GM18517 (cell line): ENCODE results near the gene POSTN.

Experiments
- ATAC-seq: cut with Tn5 transposase; IDR thresholded peaks from one replicate; pipeline ENCODE4 v1.9.1; 2021; ENCODE audit warnings: mild to moderate bottlenecking, moderate library complexity; ENCODE audit not compliant: unreplicated experiment

Gene POSTN

GRCh38 chr13:37598597-37598996 lies at the start of gene POSTN:
Gene POSTN (minus strand): TSS chr13:37598768. CDS start chr13:37598726, 42 bp downstream.
- no peak for ATAC-seq

- no peak for ATAC-seq
These were observed 48.6 kb upstream of the POSTN start for GRCh38 chr13:37647031-37647650.

GRCh38 chr13:37646531-37646930 lies 48.0 kb upstream of the POSTN start:
- ATAC-seq = no peak

- no peak for ATAC-seq
These were observed 46.7 kb upstream of the POSTN start for GRCh38 chr13:37645181-37645740.

- ATAC-seq = no peak
These were observed 42.8 kb upstream of the POSTN start for GRCh38 chr13:37641391-37641790.

GRCh38 chr13:37640499-37640898 lies 41.9 kb upstream of the POSTN start:
- ATAC-seq = no peak

GRCh38 chr13:37636701-37637100 lies 38.1 kb upstream of the POSTN start:
- no peak for ATAC-seq

- no peak for ATAC-seq
These were observed 33.7 kb upstream of the POSTN start for GRCh38 chr13:37632294-37632693.

GRCh38 chr13:37627428-37627827 lies 28.9 kb upstream of the POSTN start:
- ATAC-seq = no peak

- no peak for ATAC-seq
These were observed 23.3 kb upstream of the POSTN start for GRCh38 chr13:37621811-37622361.

- ATAC-seq = no peak
These were observed 20.0 kb upstream of the POSTN start for GRCh38 chr13:37618554-37618953.

GRCh38 chr13:37617173-37617572 lies 18.6 kb upstream of the POSTN start:
- no peak for ATAC-seq

- ATAC-seq = no peak
These were observed 17.6 kb upstream of the POSTN start for GRCh38 chr13:37616131-37616530.

GRCh38 chr13:37615276-37615675 lies 16.7 kb upstream of the POSTN start:
- no peak for ATAC-seq

- no peak for ATAC-seq
These were observed 15.1 kb upstream of the POSTN start for GRCh38 chr13:37613638-37614037.

- no peak for ATAC-seq
These were observed 14.7 kb upstream of the POSTN start for GRCh38 chr13:37613236-37613635.

- no peak for ATAC-seq
These were observed 10.3 kb upstream of the POSTN start for GRCh38 chr13:37608750-37609339.

GRCh38 chr13:37602733-37603381 lies 4.3 kb upstream of the POSTN start:
- no peak for ATAC-seq

GRCh38 chr13:37601648-37602440 lies 3.3 kb upstream of the POSTN start:
- ATAC-seq = no peak

- ATAC-seq = no peak
These were observed 951 bp upstream of the POSTN start for GRCh38 chr13:37599519-37599918.

GRCh38 chr13:37597477-37598025 lies 1.0 kb downstream of the POSTN start:
- ATAC-seq = no peak
